HUDEP-2 (cell line): ENCODE data around the gene SGCA.

Source experiments
- DNase-seq, 76 experiments: peaks; one replicate each; lab custom pipeline; 2025; ENCODE audit not compliant: unreplicated experiment in 76 of 76; lab: John Stamatoyannopoulos, UW

Gene SGCA

DNA sequence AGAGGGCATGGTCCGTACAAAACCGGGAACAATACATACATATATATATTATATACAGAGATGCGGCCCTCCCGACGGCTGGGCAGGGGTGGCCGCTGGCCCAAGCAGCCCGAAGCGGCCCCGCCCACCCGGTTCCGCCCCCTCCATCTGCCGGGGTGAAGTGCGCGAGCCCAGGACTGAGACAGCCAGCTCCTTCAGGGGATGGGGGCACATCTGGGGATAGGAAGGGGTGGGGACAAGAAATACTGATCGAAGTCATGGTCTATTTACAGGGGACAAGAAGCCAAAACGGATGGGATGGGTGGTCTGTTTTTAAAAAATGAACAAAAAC, 32.1 kb upstream of the SGCA start:
- no peak for DNase-seq

DNA sequence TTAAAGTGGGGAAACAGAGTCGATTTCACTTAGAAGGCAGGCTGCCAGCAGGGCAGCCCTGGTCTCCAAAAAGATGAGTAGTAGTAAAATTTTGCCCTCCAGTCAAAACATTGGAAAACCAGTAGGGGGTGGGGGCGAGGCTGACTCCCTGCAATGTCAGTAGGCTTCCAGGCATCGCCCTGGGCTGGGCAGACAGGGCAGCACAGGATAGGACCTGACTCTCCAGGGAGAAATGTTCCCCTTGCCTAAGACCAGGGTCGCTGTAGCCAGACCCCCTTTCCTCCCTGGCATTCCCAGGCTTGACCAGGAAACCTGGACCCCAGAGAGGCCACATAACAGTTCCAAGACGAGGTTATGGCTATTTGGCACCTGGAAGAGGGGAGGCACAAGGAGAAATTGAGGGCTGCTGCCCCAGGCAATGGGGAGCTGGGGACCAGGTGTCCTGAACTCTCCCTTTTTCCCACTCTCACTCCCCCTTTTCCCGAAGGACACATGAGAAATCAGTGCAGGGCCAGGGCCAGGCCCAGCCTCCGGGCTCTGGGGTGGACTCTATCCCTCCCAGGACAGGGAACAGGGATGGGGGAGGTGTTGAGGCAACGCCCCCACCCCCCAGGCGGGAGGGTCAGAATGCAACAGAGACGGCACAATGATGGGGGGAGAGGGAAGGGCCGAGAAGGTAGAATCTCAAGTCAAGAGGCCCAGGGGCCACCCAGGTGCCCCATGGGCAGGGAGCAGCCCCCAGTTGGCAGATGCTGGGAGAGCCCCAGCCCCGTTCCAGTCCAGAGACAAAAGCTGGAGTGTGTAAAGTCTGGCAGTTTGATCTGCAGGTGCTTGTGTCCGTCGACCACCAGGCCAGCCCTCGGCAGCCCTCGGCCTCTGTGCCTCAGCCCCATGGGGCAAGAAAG, 31.3 kb upstream of the SGCA start:
- DNase-seq = no peak

DNA sequence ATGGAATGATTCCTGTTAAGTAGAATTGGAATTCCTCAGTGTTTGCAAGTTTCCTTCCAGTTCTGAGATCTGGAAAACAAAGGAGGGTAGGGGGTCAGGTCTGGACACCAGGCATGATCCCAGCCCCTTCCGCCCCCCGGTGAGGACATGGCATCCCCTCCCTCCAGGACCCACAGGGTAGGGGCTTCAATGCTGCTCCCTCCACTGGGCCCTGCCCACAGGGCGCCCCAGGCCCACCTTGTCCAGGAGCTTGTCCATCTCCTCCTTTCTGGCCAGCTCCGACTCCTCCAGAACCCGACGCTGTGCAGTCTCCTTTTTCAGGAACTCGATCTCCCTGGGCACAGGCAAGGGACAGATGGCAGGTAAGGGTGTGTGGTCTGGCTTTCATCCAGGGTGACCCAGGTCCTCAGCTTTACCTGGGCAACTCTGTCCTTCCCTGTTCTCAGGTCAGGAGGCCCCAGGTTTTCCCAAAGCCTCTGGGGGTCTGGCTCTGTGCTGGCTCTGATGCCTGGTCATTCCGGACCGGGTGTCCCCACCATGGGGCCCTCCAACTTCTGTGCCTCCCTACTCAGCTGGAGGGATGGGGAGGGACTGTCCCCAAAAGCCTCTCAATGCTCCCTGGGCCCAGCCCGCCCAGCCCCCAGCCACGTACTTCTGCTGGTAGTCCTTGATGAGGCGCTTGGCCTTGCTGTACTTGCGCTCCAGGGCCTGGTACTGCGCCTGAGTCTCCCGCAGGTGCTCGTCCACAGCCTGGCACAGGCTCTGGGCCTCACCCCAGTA, 30.3 kb upstream of the SGCA start:
- no peak for DNase-seq

GRCh38 chr17:50136096-50136687, 29.6 kb upstream of the SGCA start:
- DNase-seq = no peak

DNA sequence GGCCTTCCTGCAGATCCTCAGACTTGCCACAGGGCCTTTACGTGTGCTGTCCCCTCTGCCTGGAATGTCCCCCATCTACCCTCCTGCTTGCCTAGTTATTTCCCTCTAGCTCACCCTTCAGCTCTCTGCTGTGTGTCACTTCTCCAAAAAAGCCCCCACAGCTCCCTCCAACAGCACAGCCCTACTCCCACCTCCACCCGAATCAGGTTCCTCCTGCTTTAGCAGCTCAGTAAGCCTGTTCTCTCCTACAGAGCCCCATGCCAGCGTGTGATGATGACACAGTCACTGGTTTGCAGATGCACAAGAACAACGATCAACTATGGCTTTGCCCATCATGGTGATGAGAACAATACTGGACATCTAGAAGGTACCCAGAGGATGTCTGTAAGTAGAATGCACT, 28.8 kb upstream of the SGCA start:
- DNase-seq = no peak

DNA sequence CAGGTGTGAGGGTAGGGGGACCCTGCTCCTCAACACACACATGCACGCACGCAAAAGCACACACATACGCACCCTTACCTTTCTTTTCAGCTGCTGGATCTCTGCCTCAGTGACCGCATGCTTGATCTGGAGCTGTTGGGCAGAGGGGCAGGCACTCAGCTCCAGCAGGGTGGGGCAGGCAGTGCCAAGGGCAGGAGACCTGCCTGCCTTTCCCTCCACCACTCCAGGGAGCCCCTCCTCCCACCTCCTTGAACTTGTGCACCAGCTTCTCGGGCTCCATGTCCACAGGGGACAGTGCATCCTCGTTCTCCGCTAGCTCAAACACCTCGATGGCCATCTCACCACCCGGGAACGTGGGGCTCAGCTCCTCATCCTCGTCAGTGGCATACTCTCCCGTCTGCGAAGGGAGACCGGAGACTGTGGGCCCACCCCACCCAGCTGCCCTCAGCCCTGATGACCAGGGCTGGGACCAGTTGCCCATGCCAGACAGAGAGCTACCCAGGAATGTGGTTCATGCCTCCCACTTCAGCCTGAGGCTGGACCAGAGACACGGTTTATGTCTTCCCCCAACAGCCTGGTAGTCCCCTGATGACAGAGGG, 26.5 kb upstream of the SGCA start:
- no peak for DNase-seq

- peak in 67 of 76 experiments; percentile 19 to 85 (median 61) for DNase-seq
These were observed 25.6 kb upstream of the SGCA start for GRCh38 chr17:50139950-50140885.

DNA sequence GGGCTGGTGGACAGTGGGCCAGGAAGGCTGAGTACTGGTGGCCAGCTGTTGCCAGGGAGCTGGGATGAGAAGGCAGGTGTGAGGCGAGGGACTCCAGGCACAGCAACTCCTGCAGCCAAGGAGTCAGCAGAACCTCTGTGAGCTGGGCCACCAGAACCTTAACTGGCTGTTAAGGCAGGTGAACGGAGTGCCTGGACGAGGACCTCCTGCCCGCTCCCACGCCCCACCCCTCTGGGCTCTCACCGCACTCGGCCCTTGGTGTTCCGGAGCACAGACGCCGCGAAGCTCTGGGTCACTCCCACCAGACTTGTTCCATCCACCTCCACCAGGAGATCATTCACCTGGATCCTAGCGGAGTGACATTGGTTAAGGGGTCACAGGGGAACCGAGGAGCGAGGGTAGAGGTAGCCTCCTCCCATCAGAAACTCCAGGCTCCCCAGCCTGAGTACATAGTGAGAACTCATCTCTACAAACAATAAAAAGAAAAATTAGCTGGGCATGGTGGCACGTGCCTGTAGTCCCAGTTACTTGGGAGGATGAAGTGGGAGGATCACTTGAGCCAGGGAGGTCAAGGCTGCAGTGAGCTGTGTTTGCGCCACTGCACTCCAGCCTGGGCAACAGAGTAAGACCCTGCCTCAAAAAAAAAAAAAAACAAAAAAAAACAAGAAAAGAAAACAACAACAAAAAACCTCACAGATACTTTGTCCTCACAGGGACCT, 24.6 kb upstream of the SGCA start:
- DNase-seq = no peak

DNA sequence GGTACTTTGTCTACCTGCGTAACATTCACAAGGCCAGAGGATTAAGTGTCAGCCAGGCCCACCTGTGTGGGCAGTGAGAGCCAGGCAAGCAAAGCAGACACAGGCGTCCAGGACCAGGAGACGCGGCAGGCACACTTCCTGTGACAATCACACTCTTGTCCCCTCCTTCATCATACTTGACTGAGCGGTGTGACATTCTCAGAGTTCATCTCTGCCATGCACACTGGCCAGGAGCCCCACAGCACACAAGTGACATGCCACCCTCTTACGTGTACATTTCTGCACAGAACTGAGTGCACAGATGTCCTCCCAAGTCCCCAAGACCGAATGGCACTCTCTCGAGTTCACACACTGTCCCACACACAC, 24.1 kb upstream of the SGCA start:
- DNase-seq = no peak

GRCh38 chr17:50143461-50144176, 22.2 kb upstream of the SGCA start:
- no peak for DNase-seq

- no peak for DNase-seq
These were observed 21.4 kb upstream of the SGCA start for GRCh38 chr17:50144355-50144754.

DNA sequence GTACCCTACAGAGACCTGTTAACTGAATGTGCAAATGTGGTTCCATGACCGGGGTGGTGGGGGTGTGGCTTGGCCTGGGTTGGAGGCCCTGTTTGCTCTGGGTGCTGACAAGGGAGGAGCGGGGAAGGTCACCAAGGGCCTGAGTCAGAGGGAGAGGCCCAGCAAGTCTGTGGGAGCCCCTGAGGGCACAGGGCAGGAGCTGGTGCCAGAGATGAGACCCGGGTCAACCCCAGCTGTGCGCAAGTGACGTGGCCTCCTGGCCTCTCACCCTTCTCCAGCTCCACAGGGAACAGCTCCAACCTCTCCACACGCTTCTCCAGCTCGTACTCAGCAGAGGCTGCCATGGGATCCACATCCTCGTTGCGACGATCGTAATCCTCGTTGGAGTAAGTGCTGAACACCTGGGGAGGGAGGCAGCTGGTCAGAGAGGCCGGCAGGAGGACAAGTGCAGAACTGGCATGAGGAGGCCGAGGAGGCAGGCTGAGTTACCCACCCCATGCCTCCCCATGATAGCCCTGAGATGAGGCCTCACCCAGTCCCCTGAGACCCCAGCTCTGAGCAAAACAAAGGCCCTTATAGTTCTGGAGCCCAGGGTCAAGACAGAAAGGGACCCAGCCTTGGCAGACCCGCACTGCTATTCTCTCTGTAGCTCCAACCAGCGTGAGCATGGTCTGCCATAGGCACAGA, 20.8 kb upstream of the SGCA start:
- DNase-seq = peak in 19 of 76 experiments; percentile 5 to 50 (median 32)

DNA sequence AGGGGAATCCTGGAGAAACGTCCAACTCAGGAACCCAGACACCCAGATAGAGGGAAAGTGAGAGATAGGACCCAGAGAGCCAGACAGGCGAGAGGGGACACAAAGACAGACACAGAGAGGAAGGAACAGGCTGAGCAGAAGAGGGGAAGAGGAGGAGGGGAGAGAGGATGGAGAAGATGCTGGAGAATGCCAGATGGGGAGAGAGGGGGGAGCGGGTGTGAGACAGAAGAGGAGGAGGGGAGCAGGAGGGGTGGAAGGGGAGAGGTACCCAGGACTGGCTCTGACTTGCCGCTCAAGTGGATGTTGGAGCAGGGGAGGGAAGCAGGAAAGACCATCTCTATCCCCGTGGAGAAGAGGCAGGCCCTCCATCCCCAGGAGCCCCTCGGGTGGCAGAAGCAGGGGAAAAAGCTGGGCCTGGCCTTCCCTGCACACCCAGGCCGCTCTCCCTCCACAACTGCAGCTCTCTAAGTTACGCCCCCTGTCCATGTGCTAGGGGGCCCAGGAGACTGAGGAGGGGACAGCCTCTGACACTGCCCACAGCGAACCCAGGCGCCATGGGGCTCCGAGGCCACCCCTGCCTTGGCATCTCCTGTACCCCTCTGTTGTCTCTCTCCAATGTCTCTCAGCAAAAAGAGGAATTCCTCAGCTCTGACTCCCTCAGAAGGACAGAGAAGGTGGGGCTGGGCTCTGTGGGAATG, 20.1 kb upstream of the SGCA start:
- no peak for DNase-seq

- peak in 3 of 76 experiments; percentile 9 to 31 (median 22) for DNase-seq
These were observed 19.4 kb upstream of the SGCA start for GRCh38 chr17:50146230-50146926.

- DNase-seq = no peak
These were observed 18.7 kb upstream of the SGCA start for GRCh38 chr17:50146927-50147665.

DNA sequence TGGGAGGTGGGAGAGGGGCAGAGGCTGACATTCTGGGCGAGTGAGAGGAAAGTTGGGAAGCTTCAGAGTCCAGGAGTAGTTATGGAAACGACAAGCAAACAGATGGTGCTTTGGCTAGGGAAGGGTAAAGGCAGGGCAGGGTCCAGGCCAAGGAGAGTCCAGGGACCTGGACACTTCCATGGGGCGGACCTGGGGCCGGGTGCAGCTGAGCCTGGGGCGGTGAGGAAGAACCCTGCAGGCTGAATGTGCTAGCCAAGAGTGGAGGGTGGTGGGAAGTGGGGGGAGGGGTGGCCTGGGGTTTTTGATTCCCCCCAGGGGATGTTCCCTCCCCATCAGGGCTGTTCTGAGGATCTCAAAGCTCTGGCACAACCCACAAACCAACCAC, 18.0 kb upstream of the SGCA start:
- no peak for DNase-seq
